Osteoblast (primary cell): ENCODE results near the gene PALS2. TPM values are rescaled to one million over a fixed set of nuclear protein-coding genes. Genes with fewer than 3 reads are reported as not detected.

ENCODE experiments used
- DNase-seq: peaks from one replicate; pipeline ENCODE4 v3.0.0; 2011; ENCODE audit warnings: low spot score, mixed read lengths; ENCODE audit not compliant: insufficient read length; ENCODE audit errors: missing footprints
- H2AFZ ChIP-seq: 2 replicates; pipeline ENCODE4 v1.6.0; 2011; ENCODE audit warnings: mild to moderate bottlenecking, low read length
- H3K27ac ChIP-seq: 2 replicates; pipeline ENCODE4 v1.5.1; 2011; ENCODE audit warnings: mild to moderate bottlenecking, low read depth, low read length, moderate library complexity
- H3K27me3 ChIP-seq: 2 replicates; pipeline ENCODE4 v1.6.0; 2012; ENCODE audit warnings: mild to moderate bottlenecking, control low read depth, inconsistent platforms, low read length, moderate library complexity; ENCODE audit not compliant: insufficient read depth
- H3K36me3 ChIP-seq: 2 replicates; pipeline ENCODE4 v1.5.1; 2011; ENCODE audit warnings: mild to moderate bottlenecking, low read length, control low read depth, moderate library complexity; ENCODE audit not compliant: insufficient read depth
- H3K4me1 ChIP-seq: 2 replicates; pipeline ENCODE4 v1.5.1; 2011; ENCODE audit warnings: mild to moderate bottlenecking, low read length, control low read depth, moderate library complexity; ENCODE audit not compliant: insufficient read depth
- H3K4me2 ChIP-seq: 2 replicates; pipeline ENCODE4 v1.6.0; 2011; ENCODE audit warnings: mild to moderate bottlenecking, low read length; ENCODE audit not compliant: insufficient read depth
- H3K4me3 ChIP-seq: fragments of 200-600 bp; sonication (generic); 3 replicates; pipeline ENCODE4 v1.5.1; 2012; ENCODE audit warnings: mild to moderate bottlenecking, low read length, inconsistent platforms; ENCODE audit not compliant: insufficient read depth
- H3K79me2 ChIP-seq: 2 replicates; pipeline ENCODE4 v1.6.0; 2012; ENCODE audit warnings: mild to moderate bottlenecking, low read length, control low read depth, inconsistent platforms; ENCODE audit not compliant: insufficient read depth
- H3K9me3 ChIP-seq: 2 replicates; pipeline ENCODE4 v1.5.1; 2011; ENCODE audit warnings: low read depth, low read length, control low read depth
- H4K20me1 ChIP-seq: 2 replicates; pipeline ENCODE4 v1.6.0; 2012; ENCODE audit warnings: mild to moderate bottlenecking, low read length, control low read depth; ENCODE audit not compliant: insufficient read depth
- total RNA-seq: library from RNA; depleted of rRNA; stranded (reverse); fragments of >200 nt; gene quantifications from 2 replicates; pipeline ENCODE4 v1.2.3, GENCODE V29; 2012
- TF ChIP-seq, protein P1 (sequence below): IDR thresholded peaks from 2 replicates; pipeline ENCODE4 v1.5.1; 2011; ENCODE audit warnings: mild to moderate bottlenecking, low read depth, low read length, moderate library complexity; ENCODE audit errors: extremely low read depth

PALS2 gene
- total RNA-seq, 1 donor: 63.3 TPM

DNA sequence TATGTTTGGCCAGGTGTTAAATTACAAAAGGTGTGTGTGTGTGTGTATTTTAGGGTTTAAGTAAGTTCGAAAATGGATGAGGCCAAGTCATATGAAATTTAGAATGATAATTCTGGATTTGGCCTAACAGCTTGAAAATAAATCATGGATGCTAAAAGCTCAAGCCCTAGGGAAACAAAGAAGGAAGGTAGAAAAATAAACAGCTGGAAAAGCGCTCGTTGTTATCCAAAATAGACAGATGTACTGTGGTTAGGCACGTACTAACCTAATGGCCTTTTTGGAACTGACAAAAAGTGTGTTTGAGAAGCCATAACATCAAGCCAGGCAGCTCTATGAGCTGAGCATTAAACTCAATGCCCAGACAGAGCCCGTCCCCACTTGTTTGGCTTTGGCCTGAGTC is 17.5 kb upstream of the PALS2 start:
- H3K36me3 ChIP-seq: no peaks in the 10 kb centered on the region
- no peaks in the 10 kb centered on the region for H3K79me2 ChIP-seq
- TF ChIP-seq, protein P1, sequence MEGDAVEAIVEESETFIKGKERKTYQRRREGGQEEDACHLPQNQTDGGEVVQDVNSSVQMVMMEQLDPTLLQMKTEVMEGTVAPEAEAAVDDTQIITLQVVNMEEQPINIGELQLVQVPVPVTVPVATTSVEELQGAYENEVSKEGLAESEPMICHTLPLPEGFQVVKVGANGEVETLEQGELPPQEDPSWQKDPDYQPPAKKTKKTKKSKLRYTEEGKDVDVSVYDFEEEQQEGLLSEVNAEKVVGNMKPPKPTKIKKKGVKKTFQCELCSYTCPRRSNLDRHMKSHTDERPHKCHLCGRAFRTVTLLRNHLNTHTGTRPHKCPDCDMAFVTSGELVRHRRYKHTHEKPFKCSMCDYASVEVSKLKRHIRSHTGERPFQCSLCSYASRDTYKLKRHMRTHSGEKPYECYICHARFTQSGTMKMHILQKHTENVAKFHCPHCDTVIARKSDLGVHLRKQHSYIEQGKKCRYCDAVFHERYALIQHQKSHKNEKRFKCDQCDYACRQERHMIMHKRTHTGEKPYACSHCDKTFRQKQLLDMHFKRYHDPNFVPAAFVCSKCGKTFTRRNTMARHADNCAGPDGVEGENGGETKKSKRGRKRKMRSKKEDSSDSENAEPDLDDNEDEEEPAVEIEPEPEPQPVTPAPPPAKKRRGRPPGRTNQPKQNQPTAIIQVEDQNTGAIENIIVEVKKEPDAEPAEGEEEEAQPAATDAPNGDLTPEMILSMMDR: no peak
- H3K9me3 ChIP-seq: no peaks in the 10 kb centered on the region
- no peak for DNase-seq
- no peaks in the 10 kb centered on the region for H4K20me1 ChIP-seq
- peaks cover 2% of the 10 kb centered on the region for H3K27me3 ChIP-seq
- H2AFZ ChIP-seq: no peak overlapping the region
- no peak overlapping the region for H3K4me3 ChIP-seq
- no peak overlapping the region for H3K4me2 ChIP-seq
- H3K27ac ChIP-seq: no peak overlapping the region
- no peaks in the 10 kb centered on the region for H3K4me1 ChIP-seq

DNA sequence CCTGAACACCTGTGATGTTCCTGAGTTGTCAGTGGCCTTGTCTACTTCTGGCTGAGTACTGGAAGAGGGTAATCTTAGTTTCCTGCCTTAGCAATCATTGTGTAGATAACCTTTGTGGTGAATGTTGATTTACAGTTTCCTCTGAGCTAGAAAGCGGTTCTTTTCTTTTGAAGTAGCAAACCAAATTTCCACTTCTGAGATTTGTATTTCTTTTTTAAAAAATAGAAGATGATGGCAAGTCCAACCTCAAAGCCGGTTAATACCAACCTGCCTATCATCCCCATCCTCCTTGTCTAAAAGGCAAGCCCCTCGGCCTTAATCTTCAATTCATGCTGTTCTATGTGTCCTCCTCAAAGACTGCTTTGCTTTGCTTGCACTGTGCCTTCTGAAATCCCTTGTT is 12.5 kb upstream of the PALS2 start:
- Histone ChIP-seq H3K4me1 (no peaks in the 10 kb centered on the region), H3K27ac (no peak overlapping the region), H3K4me2 (no peak overlapping the region), H3K4me3 (no peak overlapping the region), H2AFZ (no peak overlapping the region), H3K79me2 (no peaks in the 10 kb centered on the region), H3K9me3 (no peaks in the 10 kb centered on the region), H3K36me3 (no peaks in the 10 kb centered on the region), H4K20me1 (no peaks in the 10 kb centered on the region), H3K27me3 (peaks cover 2% of the 10 kb centered on the region)
- DNase-seq: no peak
- TF ChIP-seq, protein P1: no peak

DNA sequence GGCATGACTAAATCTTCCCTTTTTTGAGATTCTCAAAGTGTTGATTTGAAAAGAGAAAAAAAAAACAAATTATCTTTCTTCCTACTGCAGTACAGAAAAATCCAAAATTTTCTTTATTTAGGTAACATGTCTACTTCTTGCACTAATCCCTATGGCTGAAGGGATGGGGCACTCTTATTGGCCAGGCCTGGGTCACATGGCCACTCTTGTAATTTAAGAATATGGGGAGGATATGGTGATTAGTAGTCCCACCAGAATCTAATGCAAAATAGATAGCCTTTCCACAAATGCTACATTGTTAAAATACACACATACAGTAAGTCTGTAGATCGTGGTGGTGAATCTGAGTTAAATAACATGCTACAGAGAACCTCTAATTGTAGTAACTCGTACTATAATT is 7.0 kb upstream of the PALS2 start:
- Histone ChIP-seq H3K27me3 (peaks cover 15% of the 10 kb centered on the region), H3K9me3 (no peaks in the 10 kb centered on the region), H3K79me2 (no peaks in the 10 kb centered on the region), H4K20me1 (no peaks in the 10 kb centered on the region), H2AFZ (no peak overlapping the region), H3K27ac (no peak overlapping the region), H3K4me2 (no peak overlapping the region), H3K4me3 (no peak overlapping the region), H3K36me3 (no peaks in the 10 kb centered on the region), H3K4me1 (no peaks in the 10 kb centered on the region)
- TF ChIP-seq, protein P1: no peak
- DNase-seq: no peak

DNA sequence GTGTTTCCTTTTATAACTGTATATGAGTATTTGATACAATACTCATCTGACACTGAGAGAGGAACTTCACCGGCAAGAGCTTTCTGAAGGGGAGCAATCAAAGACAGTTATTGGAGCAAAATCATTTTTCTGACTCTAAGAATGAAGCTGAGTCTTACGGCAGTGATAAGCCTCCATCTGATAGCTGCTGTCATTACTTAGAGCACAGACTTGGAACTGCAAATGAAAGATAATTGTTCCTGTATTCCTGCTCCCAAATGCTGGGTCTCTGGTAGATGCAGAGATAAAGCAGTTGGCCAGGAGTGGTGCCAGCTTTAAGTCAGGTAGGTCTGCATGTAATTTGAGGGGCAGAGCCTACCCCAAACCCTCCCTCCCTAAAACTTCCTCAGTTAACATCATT is 2.3 kb upstream of the PALS2 start:
- no peaks in the 10 kb centered on the region for H3K9me3 ChIP-seq
- peaks cover 11% of the 10 kb centered on the region for H4K20me1 ChIP-seq
- H3K79me2 ChIP-seq: peaks cover 22% of the 10 kb centered on the region
- no peak overlapping the region for H3K4me2 ChIP-seq
- TF ChIP-seq, protein P1: no peak
- no peak overlapping the region for H2AFZ ChIP-seq
- H3K27ac ChIP-seq: no peak overlapping the region
- peaks cover 15% of the 10 kb centered on the region for H3K27me3 ChIP-seq
- no peak overlapping the region for H3K4me3 ChIP-seq
- H3K4me1 ChIP-seq: peaks cover 21% of the 10 kb centered on the region
- no peaks in the 10 kb centered on the region for H3K36me3 ChIP-seq
- peak; percentile 71 for DNase-seq
